NCI-H524 treated with DMSO at 0.1 percent for 48 hours (cell line): ENCODE data around the gene NQO2.
"Not testable (repeated sequence)": the region's sequence is repeated elsewhere in the genome, so short reads cannot be mapped to it uniquely, and the experiment has no call there.

Source experiments
- DNase-seq: peaks from one replicate; lab custom pipeline; 2025; lab: John Stamatoyannopoulos, UW

Gene NQO2

GRCh38 chr6:2989332-2990247, 10.1 kb upstream of the NQO2 start:
- DNase-seq: peak; percentile 83

GRCh38 chr6:2990248-2990931, 9.3 kb upstream of the NQO2 start:
- peak; percentile 21 for DNase-seq

DNA sequence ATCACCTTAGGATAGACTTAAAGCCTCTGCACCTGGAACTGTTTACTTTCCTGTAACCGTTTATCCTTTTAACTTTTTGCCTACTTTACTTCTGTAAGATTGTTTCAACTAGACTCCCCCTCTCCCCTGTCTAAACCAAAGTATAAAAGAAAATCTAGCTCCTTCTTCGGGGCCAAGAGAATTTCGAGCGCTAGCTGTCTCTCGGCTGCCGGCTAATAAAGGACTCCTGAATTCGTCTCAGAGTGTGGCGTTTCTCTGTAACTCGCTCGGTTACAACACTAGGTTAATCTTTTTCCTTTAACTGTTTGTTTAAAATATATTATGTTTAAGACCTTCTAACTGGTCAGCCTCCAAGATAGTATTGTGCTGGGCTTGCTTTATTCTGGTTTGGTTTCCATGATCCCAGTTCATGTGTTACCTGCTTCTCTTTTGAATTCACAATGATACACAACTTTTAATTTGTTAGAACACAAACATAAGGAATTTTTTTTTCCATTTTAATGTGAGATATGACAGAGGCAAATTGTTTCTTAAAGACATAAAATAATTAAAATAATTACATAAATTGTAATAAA, 8.7 kb upstream of the NQO2 start:
- no peak for DNase-seq

GRCh38 chr6:2992330-2992979, 7.2 kb upstream of the NQO2 start:
- no peak for DNase-seq

- DNase-seq: no peak
Observed at GRCh38 chr6:2993755-2994317, 5.9 kb upstream of the NQO2 start.

- DNase-seq: not testable (repeated sequence)
Observed at GRCh38 chr6:2998249-2998997, 1.3 kb upstream of the NQO2 start.

DNA sequence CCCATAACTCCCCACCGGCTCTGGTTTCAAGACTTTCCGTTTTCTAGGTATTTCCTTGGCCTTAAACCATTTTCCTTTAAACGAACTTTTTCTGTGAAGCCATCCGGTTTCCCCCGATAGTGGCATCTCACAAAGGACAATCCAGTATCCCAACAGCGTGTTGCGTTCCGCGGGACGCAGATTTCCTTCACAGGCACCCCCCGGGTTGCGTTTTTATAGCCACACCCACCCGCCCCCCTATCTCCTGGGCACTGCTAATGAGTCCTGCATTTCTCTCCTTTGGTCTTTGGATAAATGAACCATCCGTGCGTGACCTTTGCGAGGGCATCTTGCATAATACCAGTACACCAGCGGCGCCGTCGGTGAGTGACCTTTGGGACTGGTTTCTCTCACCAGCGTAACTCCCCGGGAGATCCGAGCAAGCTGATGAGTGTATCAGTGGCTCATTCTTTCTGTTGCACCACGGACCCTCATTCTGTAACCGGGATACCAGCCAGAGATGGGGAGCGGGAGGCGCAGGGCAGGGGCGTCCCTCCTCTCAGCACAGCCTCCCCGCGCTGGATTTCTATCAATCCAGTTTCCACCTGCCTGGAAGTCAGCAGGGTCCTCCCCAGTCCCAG, 586 bp upstream of the NQO2 start:
- peak; percentile 36 for DNase-seq

DNA sequence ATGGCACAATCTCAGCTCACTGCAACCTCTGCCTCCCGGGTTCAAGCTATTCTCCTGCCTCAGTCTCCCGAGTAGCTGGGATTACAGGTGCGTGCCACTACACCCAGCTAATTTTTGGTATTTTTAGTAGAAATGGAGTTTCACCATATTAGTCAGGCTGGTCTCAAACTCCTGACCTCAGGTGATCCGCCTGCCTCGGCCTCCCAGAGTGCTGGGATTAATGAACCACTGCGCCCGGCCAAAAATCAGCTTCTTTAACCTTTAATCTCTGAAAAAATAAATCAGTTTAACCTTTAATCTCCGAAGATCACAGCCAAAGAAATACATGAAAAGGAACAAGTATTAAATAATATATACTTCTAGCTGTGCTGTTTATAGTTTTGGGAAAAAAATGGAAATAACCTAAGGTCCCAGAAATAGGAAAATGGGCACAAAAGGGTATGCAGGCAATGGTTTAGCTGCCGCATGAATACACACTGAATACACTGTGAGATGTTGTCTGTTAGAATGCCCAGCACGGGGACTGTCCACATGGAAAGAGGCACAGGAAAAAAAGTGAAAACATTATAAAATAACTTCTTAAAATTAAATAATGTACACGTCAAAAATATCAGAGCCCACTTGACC, 1.6 kb downstream of the NQO2 start:
- DNase-seq: no peak

DNA sequence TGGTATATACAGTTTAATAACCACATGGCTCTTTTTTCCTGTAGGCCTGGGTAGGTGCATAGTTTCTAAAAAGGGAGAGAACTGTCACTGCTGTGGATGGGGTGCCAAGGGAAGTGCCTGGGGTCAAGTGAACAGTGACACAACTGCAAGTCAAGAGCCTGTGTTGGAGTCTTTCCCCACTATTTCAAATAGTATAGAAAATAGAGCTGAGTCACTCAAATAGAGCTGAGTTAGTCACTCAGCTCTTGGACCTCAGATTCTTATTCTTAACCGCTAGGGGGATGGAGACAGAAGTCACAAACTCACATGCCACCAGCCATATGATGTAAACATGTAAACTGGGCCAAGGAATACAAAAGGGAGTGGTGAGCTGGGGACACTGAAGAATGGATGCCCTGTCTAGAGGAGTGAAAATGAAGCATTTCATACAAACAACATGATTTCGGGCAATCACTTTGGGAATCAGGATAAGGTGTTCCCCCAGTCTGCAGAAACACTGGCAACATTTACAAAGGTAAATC, 2.1 kb downstream of the NQO2 start:
- DNase-seq: no peak

DNA sequence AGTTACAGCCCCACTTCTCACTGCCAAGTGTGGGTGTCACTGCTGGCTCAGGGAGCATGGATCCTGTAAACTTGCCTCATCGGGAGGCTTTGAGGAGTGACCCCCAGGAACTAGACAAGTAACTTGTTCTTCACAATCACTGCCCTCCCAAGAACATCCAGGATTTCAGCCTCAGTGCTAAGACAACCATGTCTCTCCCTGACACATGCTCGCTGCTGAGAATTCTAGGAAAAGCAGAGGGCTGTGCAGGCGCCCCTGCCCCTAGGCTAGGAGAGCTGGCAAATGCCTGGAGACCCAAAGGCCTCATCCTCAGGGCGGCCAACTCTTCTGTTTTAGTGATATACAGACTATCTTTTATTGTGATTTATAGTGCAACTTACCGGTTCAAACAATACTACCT, 3.5 kb downstream of the NQO2 start:
- not testable (repeated sequence) for DNase-seq

DNA sequence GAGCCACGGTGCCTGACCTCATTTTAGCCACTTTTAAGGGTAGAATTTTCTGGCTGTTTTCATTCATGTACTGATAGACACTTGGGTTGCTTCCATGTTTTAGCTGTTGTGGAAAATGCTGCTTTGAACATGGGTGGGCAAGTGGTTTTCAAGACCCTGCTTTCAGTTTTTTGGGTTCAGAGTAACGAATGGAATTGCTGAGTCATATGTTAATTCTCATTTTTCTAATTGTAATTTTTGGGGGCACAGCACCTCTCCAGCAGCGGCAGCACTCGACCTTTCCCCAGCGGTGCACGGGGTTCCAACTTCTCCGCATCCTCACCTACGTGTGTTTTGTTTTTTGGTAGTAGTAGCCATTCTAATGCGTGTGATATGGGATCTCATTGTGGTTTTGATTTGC, 5.4 kb downstream of the NQO2 start:
- no peak for DNase-seq

GRCh38 chr6:3005874-3006273, 6.2 kb downstream of the NQO2 start:
- no peak for DNase-seq

DNA sequence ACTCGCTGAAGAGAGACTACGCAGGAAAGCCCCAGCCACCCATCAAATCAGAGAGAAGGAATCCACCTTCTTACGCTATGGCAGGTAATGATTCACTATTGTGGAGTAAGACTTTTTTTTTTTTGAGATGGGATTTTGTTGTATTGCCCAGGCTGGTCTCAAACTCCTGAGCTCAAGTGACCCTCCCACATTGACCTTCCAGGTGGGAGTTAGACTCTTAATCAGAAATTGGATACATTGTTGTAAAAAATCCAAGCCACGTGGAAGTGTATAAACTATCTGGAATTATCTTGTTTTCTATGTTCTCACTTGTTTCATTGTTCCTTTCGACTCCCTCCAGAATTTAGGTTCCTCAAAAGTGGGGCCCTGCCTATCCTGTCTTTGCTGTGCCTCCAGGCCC, 6.8 kb downstream of the NQO2 start:
- no peak for DNase-seq

DNA sequence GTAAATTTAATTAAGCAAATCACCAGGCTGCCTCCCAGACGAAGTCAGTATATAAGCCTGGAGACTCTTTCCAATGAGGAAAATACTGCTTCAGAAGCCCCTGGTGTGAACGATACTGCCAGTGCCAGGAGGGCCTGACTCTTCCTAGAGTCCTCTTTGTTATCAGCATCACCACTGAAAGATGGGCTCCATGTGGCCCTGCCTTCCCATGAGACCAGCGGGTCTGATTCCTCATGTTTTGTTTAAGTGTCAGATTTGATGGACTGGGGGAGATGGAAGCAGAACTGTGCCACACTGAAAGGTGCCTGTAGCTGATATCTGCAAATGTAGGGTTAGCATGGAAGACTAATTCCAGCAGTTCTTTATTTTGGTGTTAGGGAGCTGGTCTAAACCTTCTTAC, 7.9 kb downstream of the NQO2 start:
- DNase-seq: no peak

DNA sequence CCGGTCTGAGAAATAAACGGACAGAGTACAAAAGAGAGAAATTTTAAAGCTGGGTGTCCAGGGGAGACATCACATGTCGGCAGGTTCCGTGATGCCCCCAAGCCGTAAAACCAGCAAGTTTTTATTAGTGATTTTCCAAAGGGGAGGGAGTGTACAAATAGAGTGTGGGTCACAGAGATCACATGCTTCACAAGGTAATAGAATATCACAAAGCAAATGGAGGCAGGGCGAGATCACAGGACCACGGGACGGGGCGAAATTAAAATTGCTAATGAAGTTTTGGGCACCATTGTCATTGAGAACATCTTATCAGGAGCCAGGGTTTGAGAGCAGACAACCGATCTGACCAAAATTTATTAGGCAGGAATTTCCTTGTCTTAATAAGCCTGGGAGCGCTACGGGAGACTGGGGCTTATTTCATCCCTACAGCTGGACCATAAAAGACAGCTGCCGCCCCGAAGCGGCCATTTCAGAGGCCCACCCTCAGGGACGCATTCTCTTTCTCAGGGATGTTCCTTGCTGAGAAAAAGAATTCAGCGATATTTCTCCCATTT, 9.1 kb downstream of the NQO2 start:
- not testable (repeated sequence) for DNase-seq

DNA sequence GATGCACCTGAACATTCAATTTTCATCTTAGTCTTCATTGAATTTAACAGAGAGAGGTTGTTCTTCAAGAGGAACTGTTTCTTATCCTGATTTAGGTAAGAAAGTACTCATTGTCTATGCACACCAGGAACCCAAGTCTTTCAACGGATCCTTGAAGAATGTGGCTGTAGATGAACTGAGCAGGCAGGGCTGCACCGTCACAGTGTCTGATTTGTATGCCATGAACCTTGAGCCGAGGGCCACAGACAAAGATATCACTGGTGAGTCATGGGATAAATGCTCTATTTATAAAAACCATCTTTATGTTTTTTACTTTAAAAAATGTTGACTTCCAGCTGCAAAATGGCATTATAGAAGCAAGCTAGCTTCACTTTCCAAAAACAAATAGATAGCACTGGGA, 10.2 kb downstream of the NQO2 start:
- DNase-seq: no peak

DNA sequence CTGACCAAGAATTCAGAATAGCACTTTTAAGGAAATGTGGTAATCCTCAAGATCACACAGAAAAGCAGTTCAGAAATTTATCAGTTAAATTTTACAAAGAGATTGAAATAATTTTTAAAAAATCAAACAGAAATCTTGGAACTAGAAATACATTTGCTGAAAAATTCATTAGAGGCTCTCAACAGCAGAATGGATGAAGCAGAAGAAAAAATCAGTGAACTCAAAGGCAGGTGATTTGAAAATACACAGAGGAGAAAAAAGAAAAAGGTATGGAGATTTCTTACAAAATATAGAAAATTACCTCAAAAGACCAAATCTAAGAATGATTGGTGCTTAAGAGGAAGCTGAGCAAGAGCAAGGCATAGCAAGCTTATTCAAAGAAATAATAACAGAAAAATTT, 11.5 kb downstream of the NQO2 start:
- no peak for DNase-seq

DNA sequence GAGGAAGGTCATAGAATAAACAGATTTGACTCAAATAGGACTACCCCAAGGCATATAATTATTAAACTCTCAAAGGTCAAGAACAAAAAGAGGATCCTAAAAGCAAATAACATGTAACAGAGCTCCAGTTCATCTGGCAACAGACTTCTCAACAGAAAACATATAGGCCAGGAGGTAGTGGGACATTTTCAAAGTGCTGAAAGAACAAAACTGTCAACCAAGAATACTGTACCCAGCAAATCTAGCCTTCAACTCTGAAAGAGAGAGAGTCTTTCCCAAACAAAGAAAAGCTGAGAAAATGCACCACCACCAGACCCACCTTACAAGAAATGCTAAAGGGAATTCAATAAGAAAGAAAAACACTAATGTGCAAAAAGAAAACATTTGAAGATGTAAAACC, 11.9 kb downstream of the NQO2 start:
- DNase-seq: no peak

- DNase-seq: no peak
Observed at GRCh38 chr6:3013486-3013885, 13.8 kb downstream of the NQO2 start.
